Measurements from ENCODE around the gene LRCOL1.

The LRCOL1 gene

DNA sequence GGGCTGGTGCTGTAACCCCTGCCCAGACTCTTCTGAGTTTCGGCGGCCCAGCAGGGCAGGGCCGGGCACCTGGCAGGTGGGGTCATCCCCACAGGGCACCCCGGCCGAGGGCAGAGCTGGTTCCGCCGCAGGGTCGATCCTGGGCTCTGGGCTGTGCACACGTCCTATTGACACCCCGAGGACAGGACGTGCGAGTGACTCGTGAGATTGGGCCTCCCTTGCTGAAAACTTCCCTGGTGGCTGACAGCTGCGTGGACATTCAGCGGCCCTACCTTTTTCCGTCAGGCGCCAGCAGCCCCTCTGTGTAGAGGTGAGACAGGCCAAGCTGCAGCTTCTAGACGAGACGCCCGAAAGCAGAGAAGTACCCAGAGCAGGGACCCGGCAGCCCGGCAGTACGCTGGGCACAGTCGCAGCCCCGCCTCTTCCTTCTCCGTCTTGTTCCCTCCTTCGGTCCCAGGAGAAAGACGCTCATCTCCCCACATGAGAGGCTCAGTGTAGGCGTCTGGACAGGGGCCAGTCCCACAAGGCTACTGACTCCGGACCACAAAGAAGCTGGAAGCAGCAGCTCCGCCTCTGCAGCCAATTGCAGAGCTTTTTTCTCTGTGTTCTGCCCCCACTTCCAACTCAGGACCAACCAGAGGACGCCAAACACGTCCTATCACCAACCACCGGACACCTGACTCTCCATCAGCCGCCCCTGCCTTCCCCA is at the start of gene LRCOL1:
LRCOL1 (minus strand) TSS at position 532 of the 709 bp plus-strand sequence. CDS start 4,331 bp downstream, outside the sequence.
- H3K4me3 ChIP-seq (ENCODE audit: low read depth, low read length) = no peak within 1 kb of the TSS

DNA sequence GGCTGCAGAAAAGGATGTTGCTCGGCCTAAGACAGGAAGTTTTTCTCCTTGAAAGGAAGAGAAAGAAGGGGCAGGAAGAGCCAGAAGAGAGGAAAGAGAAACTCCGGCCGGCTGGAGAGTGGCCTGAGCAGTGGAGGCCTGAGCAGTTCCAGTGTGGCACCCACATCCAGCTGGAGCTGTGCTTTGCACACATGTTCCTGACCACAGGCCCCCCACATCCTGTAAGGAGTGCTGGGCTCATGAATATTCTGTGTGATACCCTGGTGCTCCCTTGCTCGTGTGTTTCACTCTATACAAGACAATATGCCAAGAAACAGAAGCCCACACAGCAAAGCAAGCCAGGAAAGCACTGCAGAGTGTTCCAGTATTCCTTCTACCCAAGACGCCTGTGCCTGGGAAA is 49.7 kb upstream of the LRCOL1 start:
- H3K4me3 ChIP-seq (ENCODE audit: low read depth, low read length) = no peak overlapping the region

DNA sequence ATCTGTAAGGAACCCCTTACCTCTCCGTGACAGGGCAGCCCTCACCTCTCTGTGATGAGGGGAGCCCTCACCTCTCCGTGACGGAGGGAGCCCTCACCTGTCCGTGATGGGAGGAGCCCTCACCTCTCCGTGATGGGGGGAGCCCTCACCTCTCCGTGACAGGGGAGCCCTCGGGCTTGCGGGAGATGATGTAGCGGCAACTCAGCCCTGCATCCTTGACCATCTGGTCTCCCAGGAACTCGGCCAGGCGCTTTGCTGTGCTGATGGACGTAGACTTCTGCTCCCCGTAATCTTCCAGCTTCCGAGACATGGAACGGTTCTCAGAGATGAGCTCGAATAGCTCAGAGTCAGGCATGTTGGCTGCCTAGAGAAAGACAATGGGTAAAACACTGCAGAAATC is 48.8 kb upstream of the LRCOL1 start:
- no peak overlapping the region for H3K4me3 ChIP-seq (ENCODE audit: low read depth, low read length)

DNA sequence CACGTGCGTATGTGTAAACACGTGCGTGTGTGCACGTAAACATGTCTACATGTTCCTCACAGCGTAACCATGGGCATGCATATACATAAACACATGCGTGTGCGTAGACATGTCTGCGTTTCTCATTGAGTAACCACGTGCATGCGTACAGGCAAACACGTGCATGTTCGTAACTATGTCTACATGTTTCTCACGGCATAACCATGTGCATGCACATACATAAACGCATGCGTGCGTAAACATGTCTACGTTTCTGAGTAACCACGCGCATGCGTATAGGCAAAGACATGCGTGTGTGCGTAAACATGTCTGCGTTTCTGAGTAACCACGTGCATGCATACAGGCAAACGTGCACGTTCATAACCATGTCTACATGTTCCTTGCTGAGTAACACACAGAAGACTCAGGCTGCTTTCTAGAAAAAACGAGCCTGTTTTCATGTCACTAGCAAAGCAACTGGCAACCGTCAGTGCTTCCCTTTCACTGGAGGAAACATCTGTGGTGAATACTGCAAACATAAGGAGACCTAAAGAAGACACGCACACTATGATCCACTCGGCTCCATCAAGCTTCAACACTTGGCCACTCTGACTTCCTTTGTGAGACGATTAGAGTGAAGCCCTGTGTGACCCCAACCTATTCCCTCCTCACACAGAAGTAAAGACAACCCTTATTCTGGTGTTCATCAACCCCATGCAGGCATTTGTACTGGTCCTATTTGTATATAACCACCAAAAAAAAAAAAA is 47.9 kb upstream of the LRCOL1 start:
- H3K4me3 ChIP-seq (ENCODE audit: low read depth, low read length) = no peak overlapping the region

DNA sequence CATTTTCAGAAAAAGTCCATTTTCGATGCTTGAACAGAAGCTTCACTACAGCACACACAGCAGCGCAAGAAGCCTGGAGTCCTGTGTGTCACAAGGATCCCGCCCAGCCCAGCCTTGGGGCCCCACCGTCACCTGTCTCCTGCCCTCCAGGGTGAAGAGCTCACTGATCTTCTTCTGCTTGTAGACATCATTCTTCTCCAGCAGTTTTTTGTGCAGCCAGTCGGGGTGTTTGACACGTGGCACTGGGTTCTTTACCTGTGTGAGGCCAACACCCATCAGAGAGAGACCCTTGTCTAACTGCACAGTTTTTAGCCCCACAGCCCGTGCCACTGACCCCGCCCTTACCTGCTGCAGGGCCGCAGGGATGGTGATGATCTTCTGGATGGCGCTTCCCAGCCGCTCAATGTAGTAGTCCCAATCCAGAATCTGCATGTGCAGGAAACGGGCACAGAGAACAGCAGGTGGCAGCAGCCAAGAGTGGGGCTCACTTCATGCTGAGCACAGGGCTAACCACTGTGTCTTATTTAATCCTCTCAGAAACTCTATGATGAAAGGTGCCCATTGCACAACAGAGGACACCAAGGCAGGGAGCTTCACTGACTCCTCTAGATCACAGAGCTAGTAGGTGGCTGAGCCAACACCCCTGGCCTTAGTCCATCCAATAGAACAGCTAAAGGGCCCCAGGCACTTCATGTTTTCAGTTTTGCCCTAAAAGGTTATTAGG is 46.8 kb upstream of the LRCOL1 start:
- H3K4me3 ChIP-seq (ENCODE audit: low read depth, low read length) = no peak overlapping the region

DNA sequence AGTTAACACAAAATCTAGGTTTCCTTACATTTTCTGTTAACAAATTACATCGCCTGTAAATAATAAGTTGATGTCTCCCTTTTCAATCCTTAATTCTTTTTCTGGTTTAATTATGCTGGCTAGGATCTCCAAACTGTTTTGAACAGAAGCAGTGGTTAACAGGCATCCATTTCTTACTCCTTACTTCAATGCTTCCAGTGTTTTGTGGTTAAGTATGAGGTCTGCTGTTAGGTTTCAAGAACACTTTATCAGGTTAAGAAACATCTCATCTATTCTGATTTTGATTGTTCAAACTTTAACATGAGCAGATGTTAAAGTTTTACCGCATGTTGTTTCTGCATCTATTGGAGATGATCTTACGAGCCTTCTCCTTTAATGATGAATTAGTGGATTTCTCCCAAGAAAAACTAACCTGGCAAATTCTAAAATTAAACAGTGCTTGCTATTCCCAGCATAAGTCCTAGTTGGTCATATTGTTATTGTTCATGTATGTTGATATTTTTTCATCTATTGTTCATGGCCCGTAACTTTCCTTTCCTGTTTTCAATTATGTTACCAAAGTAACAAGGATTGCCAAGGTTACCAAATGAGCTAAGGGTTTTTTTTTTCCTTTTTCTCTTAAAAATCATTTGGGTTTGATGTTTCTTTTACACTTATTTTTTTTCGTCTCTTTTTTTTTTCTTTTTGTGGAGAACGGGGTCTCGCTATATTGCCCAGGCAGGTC is 43.3 kb upstream of the LRCOL1 start:
- no peak overlapping the region for H3K4me3 ChIP-seq (ENCODE audit: low read depth, low read length)

DNA sequence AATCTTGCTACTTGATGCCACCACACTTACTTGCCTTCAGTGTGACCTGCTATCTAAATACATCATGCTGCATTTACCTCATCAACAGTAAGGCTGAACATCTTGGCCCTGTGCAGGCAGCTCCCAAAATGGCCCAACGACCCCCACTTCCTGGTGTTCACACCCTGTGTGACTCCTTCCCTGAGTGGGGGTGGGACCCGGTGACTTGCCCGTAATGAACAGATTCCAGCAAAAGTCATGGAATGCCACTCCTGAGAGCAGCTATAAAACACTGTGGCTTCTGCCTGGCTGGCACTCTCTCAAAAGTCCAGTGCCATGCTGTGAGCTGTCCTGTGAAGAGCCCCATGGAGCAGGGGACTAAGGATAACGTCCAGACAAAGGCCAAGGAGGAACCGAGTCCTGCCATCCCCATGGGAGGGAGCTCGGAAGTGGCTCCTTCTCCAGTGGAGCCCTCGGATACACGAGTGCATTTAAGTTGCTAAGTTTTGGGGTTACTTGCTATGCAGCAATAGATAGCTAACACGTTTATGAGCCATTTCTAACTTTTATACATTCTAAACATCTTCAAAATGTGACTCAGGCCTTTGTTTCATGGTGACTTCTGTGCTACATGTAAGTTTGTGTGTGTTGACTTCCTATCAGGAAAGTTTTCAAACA is 41.2 kb upstream of the LRCOL1 start:
- no peak overlapping the region for H3K4me3 ChIP-seq (ENCODE audit: low read depth, low read length)

DNA sequence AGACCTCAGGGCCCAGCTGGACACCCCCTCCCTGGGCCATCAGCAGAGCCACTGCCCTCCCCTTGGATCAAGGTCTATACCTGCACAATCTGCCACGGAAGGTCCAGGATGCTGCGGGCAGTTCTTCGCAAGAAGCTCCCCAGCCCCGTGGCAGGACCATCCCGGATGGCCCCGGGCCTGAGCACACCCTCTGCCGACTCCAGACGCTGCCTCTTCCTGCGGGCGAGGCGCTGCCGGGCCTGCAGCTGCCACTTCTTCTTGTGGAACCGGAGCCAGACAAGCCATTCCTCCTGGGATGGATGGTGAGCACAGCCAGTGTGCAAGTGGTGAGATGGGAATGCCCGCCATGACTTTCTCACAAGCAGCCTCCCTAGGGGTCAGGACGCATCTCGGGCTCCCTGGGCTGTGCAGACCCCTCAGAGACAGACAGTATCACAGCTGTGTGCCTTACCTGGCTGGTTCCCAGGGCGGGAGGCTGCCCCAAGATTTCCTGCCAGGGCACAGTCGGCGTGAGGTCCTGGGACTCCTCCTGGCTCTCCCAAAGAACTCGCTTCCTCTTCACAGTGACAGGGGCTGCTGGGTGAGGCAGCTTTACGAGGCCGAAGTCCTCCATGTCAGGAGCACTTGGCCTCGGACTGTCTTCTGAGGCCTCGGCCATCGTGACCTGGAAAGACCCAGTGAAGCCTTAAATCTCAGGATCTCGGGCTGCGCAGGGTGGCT is 39.0 kb upstream of the LRCOL1 start:
- H3K4me3 ChIP-seq (ENCODE audit: low read depth, low read length) = no peak overlapping the region

DNA sequence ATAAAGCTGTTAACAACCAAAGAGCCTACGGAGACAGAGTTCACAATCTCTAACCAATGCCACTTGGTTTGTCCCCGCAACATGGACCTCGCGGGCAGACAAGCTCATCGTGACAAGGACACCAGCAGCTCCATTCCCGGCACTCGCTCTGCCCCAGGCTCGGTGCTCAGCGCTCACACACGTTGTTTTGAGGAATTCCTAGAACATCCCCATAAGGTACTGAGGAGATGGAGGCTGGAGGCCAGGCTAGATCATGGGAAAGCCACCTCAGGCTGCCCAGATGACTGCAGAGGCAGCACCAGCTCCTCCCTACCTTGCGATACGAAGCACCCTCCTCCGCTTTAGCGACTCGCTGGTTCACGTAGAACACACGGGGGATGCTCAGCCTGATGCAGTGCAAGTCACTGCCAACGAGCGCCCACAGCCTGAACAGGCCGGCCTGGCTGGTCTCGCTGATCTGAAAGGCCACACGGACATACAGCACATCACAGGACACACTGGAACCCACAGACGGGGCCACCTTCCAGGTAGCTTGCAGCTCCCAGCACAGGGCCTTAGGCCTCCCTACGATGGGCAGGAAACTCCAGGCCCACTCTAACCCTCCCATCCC is 38.3 kb upstream of the LRCOL1 start:
- H3K4me3 ChIP-seq (ENCODE audit: low read depth, low read length) = no peak overlapping the region

DNA sequence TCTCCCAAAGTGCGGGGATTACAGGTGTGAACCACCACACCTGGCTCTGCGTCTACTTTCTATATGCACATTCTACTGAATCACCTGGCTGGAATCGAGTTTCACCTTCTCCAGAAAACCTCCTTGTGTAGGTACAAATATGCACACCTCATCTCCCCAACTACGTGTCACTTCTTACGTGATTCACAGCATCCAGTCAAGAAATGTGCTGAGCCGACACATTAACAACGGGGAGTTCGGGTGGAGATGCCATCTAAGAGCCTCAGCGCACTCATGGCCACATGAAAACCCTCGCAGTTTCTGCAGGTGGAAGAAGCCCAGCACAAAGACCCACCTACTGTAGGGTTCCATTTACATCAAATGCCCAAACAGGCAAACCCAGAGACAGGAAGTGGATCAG is 37.5 kb upstream of the LRCOL1 start:
- H3K4me3 ChIP-seq (ENCODE audit: low read depth, low read length) = no peak overlapping the region

DNA sequence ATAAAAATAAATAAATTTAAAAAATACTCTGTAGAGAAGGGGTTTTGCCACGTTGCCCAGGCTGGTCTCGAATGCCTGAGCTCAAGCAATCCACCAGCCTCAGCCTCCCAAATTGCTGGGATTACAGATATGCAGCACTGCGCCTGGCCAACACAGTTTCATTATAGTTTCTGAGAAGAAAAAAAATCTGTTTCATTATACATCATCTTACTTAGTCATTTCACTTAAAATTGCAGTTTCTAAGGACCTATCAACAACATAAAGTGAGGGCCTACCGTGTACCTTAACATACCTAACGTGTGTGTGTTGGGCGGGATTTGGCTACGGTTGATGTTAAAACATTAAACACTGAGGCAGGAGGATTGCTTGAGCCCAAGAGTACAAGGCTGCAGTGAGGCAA is 36.5 kb upstream of the LRCOL1 start:
- no peak overlapping the region for H3K4me3 ChIP-seq (ENCODE audit: low read depth, low read length)

DNA sequence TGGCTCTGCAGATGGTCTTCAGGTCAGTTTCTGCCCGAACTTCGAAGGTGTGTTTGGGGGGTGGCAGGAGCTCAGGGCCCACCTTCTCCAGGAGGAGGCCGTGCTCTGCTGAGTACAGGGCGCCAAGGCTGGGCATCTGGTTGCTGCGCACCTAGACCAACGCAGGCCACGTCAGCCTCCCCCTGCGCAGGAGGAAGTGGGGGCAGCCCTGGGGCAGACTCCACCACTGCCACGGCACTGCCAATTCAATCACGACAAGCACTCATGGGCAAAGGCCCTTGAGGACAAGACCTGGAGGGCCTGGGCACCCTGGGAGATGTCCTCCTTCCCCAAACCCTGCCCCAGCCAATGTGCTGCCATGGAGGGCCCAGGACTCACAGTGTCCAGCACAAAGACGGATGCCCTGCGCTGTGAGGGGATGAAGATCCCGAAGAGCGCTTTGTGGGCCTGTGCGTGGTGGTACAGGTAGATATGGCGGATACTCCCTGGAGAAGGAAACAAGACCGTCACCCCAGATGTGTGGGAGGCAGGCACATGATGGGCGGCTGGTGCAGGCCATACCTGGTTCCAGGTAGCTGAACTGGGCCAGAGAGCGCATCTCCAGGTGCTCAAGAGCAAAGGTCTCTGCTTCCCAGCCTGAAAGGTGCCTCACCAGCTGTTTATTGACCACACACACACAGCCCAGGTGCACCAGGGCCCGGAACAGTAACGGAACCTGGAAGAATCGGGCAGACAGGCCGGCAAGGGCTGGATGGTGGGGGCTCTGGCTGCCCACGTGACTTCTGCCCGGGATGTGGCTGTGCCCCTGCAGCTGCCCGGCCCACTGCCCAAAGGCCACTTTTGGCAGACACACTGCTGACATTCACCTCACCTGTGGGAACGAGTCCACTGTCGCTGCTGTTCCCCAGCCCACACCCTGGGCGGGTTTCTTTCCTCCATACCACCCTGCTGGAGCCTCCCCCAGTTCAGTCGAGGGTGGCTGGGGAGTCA is 32.8 kb upstream of the LRCOL1 start:
- no peak overlapping the region for H3K4me3 ChIP-seq (ENCODE audit: low read depth, low read length)

DNA sequence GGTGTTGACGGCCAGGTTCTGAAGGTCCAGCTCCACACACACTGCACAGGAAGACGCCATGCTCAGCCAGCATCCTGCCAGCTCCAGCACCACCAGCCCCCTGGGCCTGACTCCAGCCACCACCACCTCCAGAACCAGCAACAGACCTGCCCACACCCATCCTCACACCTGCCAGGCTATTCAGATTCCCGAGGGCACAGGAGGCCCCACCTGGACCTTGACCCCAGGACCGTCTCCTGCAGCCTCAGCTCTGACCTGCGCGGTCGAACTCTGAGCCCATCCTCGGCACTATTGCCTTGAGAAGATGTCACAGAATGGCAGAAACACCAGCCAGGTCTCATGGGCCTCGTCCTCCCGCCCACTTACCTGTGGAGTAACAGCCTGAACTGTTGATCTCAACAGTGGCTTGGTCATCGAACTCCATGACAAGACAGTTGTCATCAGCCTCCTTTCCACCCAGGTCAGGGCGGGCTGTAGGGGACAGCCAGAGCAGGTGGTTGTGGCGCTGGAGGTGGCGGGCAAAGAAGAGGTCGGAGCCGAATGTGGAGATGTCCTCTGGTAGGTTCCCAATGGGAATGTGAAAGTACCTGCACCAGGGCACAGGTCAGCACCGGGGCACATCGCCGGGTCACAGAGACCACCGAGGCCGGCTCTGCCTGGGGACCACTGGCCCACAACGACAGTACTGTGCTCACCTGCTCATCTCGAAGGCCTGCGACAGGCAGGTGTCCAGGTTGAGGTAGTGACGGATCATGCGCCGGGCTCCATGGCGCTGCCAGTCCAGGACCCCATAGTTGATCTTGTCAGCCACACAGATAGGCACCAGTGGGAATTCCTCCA is 31.6 kb upstream of the LRCOL1 start:
- H3K4me3 ChIP-seq (ENCODE audit: low read depth, low read length) = no peak overlapping the region

DNA sequence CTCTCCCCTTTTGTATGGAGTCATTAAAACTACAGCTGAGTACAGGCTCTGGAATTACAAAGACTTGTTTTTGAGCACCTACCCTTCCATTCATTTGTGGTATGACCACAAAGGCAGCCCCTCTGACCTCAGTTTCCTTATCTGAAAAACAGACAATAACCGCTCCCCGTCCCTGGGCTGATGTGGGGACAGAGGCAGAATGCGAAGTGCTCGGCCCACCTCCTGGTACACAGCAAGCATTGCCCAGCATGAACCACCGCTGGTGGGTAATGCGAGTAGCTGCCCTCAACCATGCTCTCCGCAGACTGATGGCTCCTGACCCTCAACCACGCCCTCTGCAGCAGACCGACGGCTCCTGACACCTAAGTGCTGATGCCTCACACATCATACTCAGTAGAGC is 30.6 kb upstream of the LRCOL1 start:
- H3K4me3 ChIP-seq (ENCODE audit: low read depth, low read length) = no peak overlapping the region

DNA sequence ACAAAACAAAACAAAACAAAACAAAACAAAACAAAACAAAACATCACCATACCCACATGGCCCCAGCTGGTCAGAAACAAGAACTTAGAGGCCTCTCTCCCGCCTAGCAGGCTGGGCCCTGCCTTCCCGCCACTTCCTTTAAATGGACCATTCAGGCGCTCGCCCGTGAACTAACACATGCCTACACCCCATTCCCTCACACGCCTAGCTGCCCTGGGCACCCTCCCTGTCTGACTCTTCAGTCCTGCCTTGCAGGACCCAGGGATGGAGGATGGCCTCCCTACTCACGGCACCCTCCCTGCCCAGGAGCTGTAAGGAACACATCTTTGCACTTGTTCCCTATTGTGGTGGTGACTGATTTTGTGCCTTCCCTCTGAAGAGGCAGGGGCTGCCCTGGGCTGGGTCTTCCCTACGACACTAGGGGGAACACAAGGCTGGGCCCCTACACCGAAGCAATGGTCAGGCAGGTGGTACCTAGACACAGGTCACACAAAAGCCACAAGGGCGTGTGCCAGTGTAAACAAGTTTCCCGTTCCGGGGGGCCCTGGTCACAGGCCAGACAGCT is 29.7 kb upstream of the LRCOL1 start:
- H3K4me3 ChIP-seq (ENCODE audit: low read depth, low read length) = no peak overlapping the region

DNA sequence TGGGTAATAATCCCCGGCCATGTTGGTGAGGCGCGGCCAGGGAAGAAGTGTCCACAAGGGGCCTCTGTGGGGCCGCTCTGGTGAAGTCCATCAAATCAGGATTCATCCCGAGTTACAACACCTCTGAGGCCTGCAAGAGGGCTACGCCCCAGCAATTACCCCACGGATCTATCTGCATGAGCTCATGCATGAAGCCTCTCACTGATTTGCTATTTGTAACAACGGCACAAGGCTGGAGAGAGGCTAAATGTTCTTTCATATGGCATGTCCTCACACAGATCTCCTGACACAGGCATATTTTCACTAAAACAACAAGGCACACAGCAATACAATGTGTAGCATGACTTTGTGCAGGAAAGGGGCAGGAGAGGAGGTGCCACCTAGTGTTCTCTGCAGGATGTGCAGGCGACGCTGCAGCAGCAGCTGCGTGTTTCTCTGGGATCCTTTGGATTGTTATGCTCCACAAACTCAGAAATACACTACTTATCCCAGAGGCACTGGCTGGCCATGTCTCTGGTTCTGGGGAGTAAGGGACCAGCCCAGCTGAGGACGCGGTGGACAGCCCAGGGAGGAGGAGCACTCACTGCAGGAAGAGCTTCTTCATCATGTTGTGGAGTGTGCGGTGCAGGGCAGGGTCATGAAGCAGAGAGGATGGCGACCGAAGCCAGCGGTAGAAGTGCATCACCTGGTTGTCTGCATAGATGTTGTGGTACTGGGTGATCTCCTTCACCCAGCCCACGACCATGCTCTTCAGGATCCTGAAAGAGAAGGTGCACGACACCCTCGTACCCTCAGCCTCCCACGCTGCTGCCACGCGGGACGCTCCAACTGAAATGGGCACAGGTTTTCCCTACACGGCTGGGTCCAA is 28.4 kb upstream of the LRCOL1 start:
- no peak overlapping the region for H3K4me3 ChIP-seq (ENCODE audit: low read depth, low read length)
